ENCODE measurements around the gene KIF1A. TPM values are rescaled to one million over a fixed set of nuclear protein-coding genes. Genes with fewer than 3 reads are reported as not detected.

Gene KIF1A
- total and polyA plus RNA-seq, 8 donors, result 0.42 to 6.4 (median 1.9) TPM

DNA sequence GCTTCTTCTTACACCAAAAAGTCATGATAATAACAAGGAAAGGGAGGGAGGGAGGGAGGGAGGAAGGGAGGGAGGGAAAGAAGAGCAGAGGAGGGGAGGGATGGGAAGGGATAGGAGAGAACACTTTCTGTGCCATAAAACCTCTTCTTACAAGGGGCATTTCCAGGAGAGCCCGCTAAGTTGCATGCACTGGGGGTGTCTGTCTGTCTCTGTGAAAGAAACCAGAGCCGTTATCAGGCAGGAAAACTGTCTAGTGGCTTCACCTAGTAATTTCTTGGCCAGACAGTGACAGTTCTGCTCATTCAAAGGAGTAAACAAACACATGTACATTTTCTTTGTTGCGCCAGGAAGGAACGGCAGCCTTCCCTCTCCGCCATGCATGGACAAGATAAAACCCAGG lies 82.5 kb downstream of the KIF1A start:
- DNase-seq (no peak), ATAC-seq (no peak)
- no peaks in the 10 kb centered on the region for H3K4me1 ChIP-seq
- no peak overlapping the region for H3K4me3 ChIP-seq
- H3K27me3 ChIP-seq, result peaks cover 0 to 12% of the 10 kb centered on the region in 2 donors
- H3K27ac ChIP-seq, result no peak overlapping the region
- H3K36me3 ChIP-seq, result no peaks in the 10 kb centered on the region
- TF ChIP-seq, protein P1, sequence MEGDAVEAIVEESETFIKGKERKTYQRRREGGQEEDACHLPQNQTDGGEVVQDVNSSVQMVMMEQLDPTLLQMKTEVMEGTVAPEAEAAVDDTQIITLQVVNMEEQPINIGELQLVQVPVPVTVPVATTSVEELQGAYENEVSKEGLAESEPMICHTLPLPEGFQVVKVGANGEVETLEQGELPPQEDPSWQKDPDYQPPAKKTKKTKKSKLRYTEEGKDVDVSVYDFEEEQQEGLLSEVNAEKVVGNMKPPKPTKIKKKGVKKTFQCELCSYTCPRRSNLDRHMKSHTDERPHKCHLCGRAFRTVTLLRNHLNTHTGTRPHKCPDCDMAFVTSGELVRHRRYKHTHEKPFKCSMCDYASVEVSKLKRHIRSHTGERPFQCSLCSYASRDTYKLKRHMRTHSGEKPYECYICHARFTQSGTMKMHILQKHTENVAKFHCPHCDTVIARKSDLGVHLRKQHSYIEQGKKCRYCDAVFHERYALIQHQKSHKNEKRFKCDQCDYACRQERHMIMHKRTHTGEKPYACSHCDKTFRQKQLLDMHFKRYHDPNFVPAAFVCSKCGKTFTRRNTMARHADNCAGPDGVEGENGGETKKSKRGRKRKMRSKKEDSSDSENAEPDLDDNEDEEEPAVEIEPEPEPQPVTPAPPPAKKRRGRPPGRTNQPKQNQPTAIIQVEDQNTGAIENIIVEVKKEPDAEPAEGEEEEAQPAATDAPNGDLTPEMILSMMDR (IDR thresholded peaks at IDR 0.05), result no peak
- intact Hi-C loops (cut with DNase I), result no loop called here
- no peaks in the 10 kb centered on the region for H3K9me3 ChIP-seq

DNA sequence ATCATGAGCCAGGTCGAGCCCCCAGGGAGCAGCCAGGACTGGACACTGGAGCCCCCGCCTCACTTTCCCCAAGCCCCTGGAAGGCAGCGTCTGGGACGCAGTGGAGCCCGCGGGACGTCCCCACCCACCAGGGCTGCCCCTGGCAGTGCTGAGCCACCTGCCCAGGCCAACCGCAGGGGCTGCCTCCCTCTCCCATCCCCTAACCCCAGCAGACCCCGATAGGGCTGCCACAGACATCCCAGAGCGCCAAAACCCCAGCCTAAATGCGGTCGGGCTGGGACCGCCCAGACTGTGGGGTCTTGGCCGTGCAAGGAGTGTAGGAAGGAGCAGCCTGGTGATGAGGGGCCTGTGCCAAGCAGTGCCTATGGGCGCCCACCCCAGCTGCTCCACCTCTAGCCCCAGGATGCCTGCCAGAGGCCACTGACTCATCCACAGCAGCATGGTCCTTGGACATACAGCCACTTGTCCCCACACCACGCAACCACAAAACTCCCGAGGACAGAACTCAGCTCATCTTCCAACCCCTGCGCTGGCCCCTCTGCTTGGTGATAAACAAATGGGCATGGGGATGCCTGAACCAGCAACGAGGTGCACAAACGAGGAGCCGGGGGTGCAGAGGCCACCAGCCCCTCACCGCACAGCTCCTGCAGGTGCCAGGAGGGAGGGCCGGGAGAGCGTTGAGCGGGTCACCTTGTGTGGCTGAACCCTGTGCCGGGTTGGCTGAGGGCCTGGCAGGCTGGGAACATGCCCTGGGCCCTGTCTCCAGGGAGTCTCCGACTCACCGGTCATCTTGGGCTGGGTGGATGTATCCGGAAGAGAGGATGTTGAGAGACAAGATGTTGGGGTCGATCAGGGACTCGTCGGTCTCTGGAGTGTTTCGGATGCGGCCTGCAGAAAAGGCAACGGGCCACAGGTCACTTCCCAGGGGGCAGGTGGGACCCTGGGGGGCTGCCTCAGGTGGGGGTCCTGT lies 83.5 kb downstream of the KIF1A start:
- Histone ChIP-seq H3K27ac (no peak overlapping the region), H3K4me3 (no peak overlapping the region), H3K27me3 (peaks cover 0 to 12% of the 10 kb centered on the region in 2 donors), H3K4me1 (no peaks in the 10 kb centered on the region), H3K36me3 (no peaks in the 10 kb centered on the region), H3K9me3 (no peaks in the 10 kb centered on the region)
- ATAC-seq, result no peak
- intact Hi-C loops (cut with DNase I), result no loop called here
- TF ChIP-seq, protein P1 (IDR thresholded peaks at IDR 0.05), result no peak
- no peak for DNase-seq

DNA sequence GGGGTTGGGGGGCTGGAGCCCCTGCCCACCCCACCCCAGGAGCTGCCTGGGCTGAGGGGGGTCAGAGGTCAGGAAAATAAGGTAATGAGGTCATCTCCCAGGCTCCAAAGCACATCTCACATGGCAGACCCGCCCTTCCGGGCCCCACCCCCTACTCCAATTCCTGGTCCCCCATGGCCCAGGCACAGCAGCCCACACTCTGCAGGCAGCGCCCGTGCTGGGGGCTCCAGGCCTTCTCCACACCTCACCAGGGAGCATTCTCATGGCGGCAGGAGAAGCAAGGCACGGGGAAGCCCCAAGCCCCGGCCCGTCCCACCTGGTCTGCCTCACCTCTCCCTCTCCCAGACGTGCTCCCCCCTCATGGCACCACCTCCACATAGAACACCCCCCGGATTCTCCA lies 84.5 kb downstream of the KIF1A start:
- Histone ChIP-seq H3K36me3 (no peaks in the 10 kb centered on the region), H3K27ac (no peak overlapping the region), H3K4me1 (no peaks in the 10 kb centered on the region), H3K9me3 (no peaks in the 10 kb centered on the region), H3K4me3 (no peak overlapping the region), H3K27me3 (peaks cover 0 to 23% of the 10 kb centered on the region in 2 donors)
- TF ChIP-seq, protein P1 (IDR thresholded peaks at IDR 0.05), result no peak
- ATAC-seq (no peak), DNase-seq (no peak)
- intact Hi-C loops (cut with DNase I), result no loop called here

DNA sequence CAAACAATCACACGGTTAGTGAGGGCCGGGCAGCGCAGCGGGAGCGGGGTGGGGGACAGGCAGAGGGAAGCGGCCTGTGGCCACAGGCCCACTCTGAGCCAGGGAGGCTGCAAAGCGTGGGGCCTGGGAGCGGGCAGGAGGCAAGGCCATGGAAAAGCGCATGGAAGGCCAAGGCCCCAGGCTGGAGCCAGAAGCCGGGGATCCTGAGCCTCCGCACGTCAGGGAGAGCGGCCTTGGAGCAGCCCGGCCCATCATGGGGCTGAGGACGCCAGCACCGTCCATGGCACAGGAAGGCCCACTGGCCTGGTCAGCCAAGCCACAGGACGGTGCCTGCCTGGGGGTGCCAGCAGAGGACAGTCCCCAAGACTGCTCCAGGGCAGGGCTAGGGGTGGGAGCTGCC lies 85.3 kb downstream of the KIF1A start:
- H3K36me3 ChIP-seq, result no peaks in the 10 kb centered on the region
- no peaks in the 10 kb centered on the region for H3K4me1 ChIP-seq
- no peak overlapping the region for H3K4me3 ChIP-seq
- no peaks in the 10 kb centered on the region for H3K9me3 ChIP-seq
- peaks cover 0 to 30% of the 10 kb centered on the region in 2 donors for H3K27me3 ChIP-seq
- DNase-seq, result no peak
- intact Hi-C loops (cut with DNase I), result no loop called here
- TF ChIP-seq, protein P1 (IDR thresholded peaks at IDR 0.05), result no peak
- H3K27ac ChIP-seq, result no peak overlapping the region
- no peak for ATAC-seq

DNA sequence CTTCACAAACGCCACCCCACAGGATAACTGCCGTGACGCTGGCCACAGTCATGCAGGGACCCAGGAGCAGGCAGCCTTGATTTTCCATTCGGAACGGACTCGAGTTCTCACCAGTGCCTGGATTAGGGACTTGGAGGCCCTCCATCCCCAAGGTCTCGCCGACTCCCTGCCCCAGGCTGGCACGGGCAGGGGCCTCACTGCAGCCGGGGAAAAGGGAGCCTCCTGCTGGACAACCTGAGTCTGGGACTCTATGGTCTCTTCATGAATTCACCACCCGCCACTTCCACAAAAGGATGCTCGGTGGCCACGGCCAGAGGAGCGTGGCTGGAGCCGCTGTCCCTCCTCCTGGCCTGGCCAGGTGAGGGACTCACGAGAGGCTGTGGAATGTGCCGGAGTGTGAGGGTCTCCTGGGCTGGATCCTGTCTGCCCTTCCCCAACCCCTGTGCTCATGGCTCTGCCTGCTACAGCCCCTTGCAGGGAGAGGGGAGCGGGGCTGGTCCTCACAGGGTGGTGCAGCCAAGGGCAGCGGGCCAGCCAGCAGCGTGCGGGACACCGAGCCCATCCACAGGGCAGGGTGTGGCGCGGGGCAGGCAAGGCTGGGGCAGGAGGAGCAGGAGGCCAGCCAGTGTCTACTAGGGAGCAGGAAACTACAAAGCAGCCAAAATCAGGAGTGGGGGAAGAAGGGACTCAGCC lies 86.1 kb downstream of the KIF1A start:
- TF ChIP-seq, protein P1 (IDR thresholded peaks at IDR 0.05), result no peak
- intact Hi-C loops (cut with DNase I), result no loop called here
- Histone ChIP-seq H3K9me3 (no peaks in the 10 kb centered on the region), H3K4me1 (no peaks in the 10 kb centered on the region), H3K4me3 (no peak overlapping the region), H3K36me3 (no peaks in the 10 kb centered on the region), H3K27me3 (peaks cover 0 to 30% of the 10 kb centered on the region in 2 donors), H3K27ac (no peak overlapping the region)
- ATAC-seq (no peak), DNase-seq (no peak)
